ENCODE measurements around the gene DPM1.

DNA sequence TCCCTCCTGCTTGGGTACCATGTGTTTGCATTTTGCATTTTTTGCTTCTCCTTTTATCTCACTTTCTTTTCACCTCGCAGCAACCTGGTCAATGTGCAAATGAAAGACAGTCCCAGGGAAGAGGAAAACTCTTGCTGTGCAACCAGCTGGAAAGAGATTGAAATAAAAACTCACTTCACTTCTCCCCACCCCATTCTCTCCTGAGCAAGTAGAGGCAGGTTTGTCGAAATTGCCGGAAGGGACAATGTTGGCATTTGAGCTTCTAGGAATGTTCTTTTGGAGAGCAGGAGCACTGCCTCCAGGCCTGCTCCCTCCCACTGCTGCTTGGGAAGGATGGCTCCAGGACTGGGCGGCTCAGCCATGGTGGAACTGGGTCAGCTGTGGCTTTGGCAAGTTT is 34.0 kb upstream of the DPM1 start:
- TF ChIP-seq POLR2A (IDR thresholded peaks at IDR 0.05) (no peak), CTCF (IDR thresholded peaks at IDR 0.05) (no peak)

Measured in thyroid gland (tissue), 4 donors.